ENCODE data around the gene ADAM15. TPM values are rescaled to one million over a fixed set of nuclear protein-coding genes. Genes with fewer than 3 reads are reported as not detected.

The ADAM15 gene
- total and polyA plus RNA-seq, 5 donors from 2014 or later: 9.8 to 31.5 (median 20.6) TPM

GRCh38 chr1:155107309-155108264 is 56.5 kb downstream of the ADAM15 start:
- Mint-ChIP-seq H3K36me3 (no peaks in the 10 kb centered on the region), H3K9me3 (no peaks in the 10 kb centered on the region), H3K4me1 (no peaks in the 10 kb centered on the region), H3K27me3 (peaks cover 30% of the 10 kb centered on the region), H3K4me3 (no peak overlapping the region), H3K27ac (no peak overlapping the region)
- ATAC-seq (ENCODE audit: low read depth in 2 of 2) (no peak), DNase-seq (no peak)
- Histone ChIP-seq H3K4me1 (ENCODE audit: control insufficient read depth, insufficient read depth, low read length, poor library complexity, severe bottlenecking) (no peaks in the 10 kb centered on the region), H3K36me3 (ENCODE audit: control insufficient read depth, insufficient read depth, low read length) (no peaks in the 10 kb centered on the region), H3K4me3 (ENCODE audit: low read depth, low read length) (no peak overlapping the region), H3K9me3 (ENCODE audit: control insufficient read depth in 2 of 2, low read length in 2 of 2) (no peaks in the 10 kb centered on the region), H3K27me3 (ENCODE audit: control insufficient read depth, insufficient read depth, low read length) (no peaks in the 10 kb centered on the region), H3K27ac (ENCODE audit: insufficient read depth, low read length, poor library complexity, severe bottlenecking) (no peak overlapping the region)

DNA sequence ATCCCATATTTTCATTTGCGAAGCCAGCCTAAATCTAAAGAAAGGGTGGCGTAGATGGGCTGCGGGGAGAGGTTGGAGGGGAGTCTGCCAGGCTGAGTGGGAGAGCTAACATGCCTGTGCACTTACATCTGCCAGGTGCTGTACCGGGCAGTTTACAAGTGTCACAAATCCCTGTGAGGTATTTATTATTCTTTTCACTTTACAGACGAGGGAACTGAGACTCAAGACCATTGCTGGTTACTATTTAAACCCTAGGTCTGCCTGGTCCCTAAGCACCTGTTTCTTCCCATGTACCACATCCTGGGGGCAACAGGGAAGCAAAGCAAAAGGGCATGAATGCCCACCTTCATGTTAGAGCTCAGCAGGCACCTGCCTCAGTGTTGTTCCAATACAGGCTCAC is 57.2 kb downstream of the ADAM15 start:
- H3K9me3 ChIP-seq (ENCODE audit: control insufficient read depth in 2 of 2, low read length in 2 of 2): no peaks in the 10 kb centered on the region
- H3K4me1 ChIP-seq (ENCODE audit: control insufficient read depth, insufficient read depth, low read length, poor library complexity, severe bottlenecking): no peaks in the 10 kb centered on the region
- no peak for DNase-seq
- H3K27me3 ChIP-seq (ENCODE audit: control insufficient read depth, insufficient read depth, low read length): no peaks in the 10 kb centered on the region
- Mint-ChIP-seq H3K9me3 (no peaks in the 10 kb centered on the region), H3K27me3 (peaks cover 30% of the 10 kb centered on the region), H3K27ac (no peak overlapping the region), H3K4me1 (no peaks in the 10 kb centered on the region), H3K4me3 (no peak overlapping the region), H3K36me3 (no peaks in the 10 kb centered on the region)
- ATAC-seq (ENCODE audit: low read depth in 2 of 2): no peak
- no peaks in the 10 kb centered on the region for H3K36me3 ChIP-seq (ENCODE audit: control insufficient read depth, insufficient read depth, low read length)
- no peak overlapping the region for H3K27ac ChIP-seq (ENCODE audit: insufficient read depth, low read length, poor library complexity, severe bottlenecking)
- no peak overlapping the region for H3K4me3 ChIP-seq (ENCODE audit: low read depth, low read length)

DNA sequence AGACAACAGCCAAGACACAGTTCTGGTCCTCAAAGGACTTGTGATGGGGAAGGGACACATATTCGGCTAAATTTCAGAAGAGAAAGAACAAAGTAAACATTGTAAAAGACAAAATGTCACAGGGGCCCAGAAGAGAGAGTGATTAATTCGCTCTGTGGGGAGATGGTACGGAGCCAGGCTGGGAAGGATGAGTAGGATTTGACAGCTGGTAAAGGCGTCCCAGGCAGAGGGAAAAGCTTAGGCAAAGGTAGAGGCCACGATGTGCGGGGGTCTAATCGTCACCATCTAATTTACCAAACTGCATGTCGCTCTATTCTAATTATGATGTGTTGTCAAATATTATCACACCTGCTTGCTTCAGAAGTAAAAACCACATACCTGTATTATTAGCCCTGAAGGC is 59.3 kb downstream of the ADAM15 start:
- Mint-ChIP-seq H3K4me1 (no peaks in the 10 kb centered on the region), H3K4me3 (no peak overlapping the region), H3K9me3 (no peaks in the 10 kb centered on the region), H3K27me3 (peaks cover 24% of the 10 kb centered on the region), H3K36me3 (no peaks in the 10 kb centered on the region), H3K27ac (no peak overlapping the region)
- ATAC-seq (ENCODE audit: low read depth in 2 of 2): no peak
- no peak for DNase-seq
- Histone ChIP-seq H3K36me3 (ENCODE audit: control insufficient read depth, insufficient read depth, low read length) (no peaks in the 10 kb centered on the region), H3K27me3 (ENCODE audit: control insufficient read depth, insufficient read depth, low read length) (no peaks in the 10 kb centered on the region), H3K27ac (ENCODE audit: insufficient read depth, low read length, poor library complexity, severe bottlenecking) (no peak overlapping the region), H3K9me3 (ENCODE audit: control insufficient read depth in 2 of 2, low read length in 2 of 2) (no peaks in the 10 kb centered on the region), H3K4me1 (ENCODE audit: control insufficient read depth, insufficient read depth, low read length, poor library complexity, severe bottlenecking) (no peaks in the 10 kb centered on the region), H3K4me3 (ENCODE audit: low read depth, low read length) (no peak overlapping the region)

GRCh38 chr1:155110826-155111225 is 59.7 kb downstream of the ADAM15 start:
- no peaks in the 10 kb centered on the region for H3K36me3 Mint-ChIP-seq
- no peak overlapping the region for H3K27ac Mint-ChIP-seq
- no peak overlapping the region for H3K4me3 ChIP-seq (ENCODE audit: low read depth, low read length)
- H3K27me3 Mint-ChIP-seq: peaks cover 21% of the 10 kb centered on the region
- H3K4me3 Mint-ChIP-seq: no peak overlapping the region
- no peaks in the 10 kb centered on the region for H3K4me1 ChIP-seq (ENCODE audit: control insufficient read depth, insufficient read depth, low read length, poor library complexity, severe bottlenecking)
- DNase-seq (no peak), ATAC-seq (ENCODE audit: low read depth in 2 of 2) (no peak)
- H3K36me3 ChIP-seq (ENCODE audit: control insufficient read depth, insufficient read depth, low read length): no peaks in the 10 kb centered on the region
- H3K27me3 ChIP-seq (ENCODE audit: control insufficient read depth, insufficient read depth, low read length): no peaks in the 10 kb centered on the region
- H3K9me3 Mint-ChIP-seq: no peaks in the 10 kb centered on the region
- H3K27ac ChIP-seq (ENCODE audit: insufficient read depth, low read length, poor library complexity, severe bottlenecking): no peak overlapping the region
- H3K4me1 Mint-ChIP-seq: no peaks in the 10 kb centered on the region
- no peaks in the 10 kb centered on the region for H3K9me3 ChIP-seq (ENCODE audit: control insufficient read depth in 2 of 2, low read length in 2 of 2)

Other genes with a start within 250 kb of the ADAM15 start
- 0.30 TPM for gene KCNN3, start 181.0 kb upstream of the ADAM15 start, total RNA-seq
- not detected for gene KCNN3, start 181.0 kb upstream of the ADAM15 start, polyA plus RNA-seq
- 19.1 TPM for gene PMVK, start 114.6 kb upstream of the ADAM15 start, total RNA-seq
- gene PMVK, start 114.6 kb upstream of the ADAM15 start, polyA plus RNA-seq: 10 to 100 TPM; 49.3 to 76.9 (median 65.5) TPM
- 774 TPM for gene PBXIP1, start 95.2 kb upstream of the ADAM15 start, total RNA-seq
- gene PBXIP1, start 95.2 kb upstream of the ADAM15 start, polyA plus RNA-seq: 100 to 1,000 TPM; 349 to 464 (median 399) TPM
- gene PYGO2, start 89.5 kb upstream of the ADAM15 start, total RNA-seq: 41.9 TPM
- gene PYGO2, start 89.5 kb upstream of the ADAM15 start, polyA plus RNA-seq: 10 to 100 TPM; 30.2 to 47.3 (median 46.9) TPM
- gene SHC1, start 80.6 kb upstream of the ADAM15 start, total RNA-seq: 71.3 TPM
- gene SHC1, start 80.6 kb upstream of the ADAM15 start, polyA plus RNA-seq: 10 to 100 TPM; 27.0 to 40.3 (median 30.3) TPM
- 8.5 TPM for gene CKS1B, start 76.6 kb upstream of the ADAM15 start, total RNA-seq
- gene CKS1B, start 76.6 kb upstream of the ADAM15 start, polyA plus RNA-seq: 10 to 100 TPM; 51.3 to 60.0 (median 56.4) TPM
- gene FLAD1, start 68.0 kb upstream of the ADAM15 start, total RNA-seq: 39.1 TPM
- 10 to 100 TPM; 41.0 to 60.3 (median 44.0) TPM for gene FLAD1, start 68.0 kb upstream of the ADAM15 start, polyA plus RNA-seq
- gene LENEP, start 57.7 kb upstream of the ADAM15 start, total RNA-seq: not detected
- gene LENEP, start 57.7 kb upstream of the ADAM15 start, polyA plus RNA-seq: not detected
- gene ZBTB7B, start 48.5 kb upstream of the ADAM15 start, total RNA-seq: 68.0 TPM
- gene ZBTB7B, start 48.5 kb upstream of the ADAM15 start, polyA plus RNA-seq: 1 to 10 TPM; 3.7 to 6.5 (median 5.3) TPM
- 1.4 TPM for gene DCST2, start 17.5 kb upstream of the ADAM15 start, total RNA-seq
- gene DCST2, start 17.5 kb upstream of the ADAM15 start, polyA plus RNA-seq: not detected
- 0.32 TPM for gene DCST1, start 17.5 kb upstream of the ADAM15 start, total RNA-seq
- gene DCST1, start 17.5 kb upstream of the ADAM15 start, polyA plus RNA-seq: not detected
- 6.1 TPM for gene EFNA4, start 12.4 kb downstream of the ADAM15 start, total RNA-seq
- 1 to 10 TPM; 2.5 to 5.9 (median 4.2) TPM for gene EFNA4, start 12.4 kb downstream of the ADAM15 start, polyA plus RNA-seq
- gene EFNA3, start 27.5 kb downstream of the ADAM15 start, total RNA-seq: 0.52 TPM
- 1 to 10 TPM in 1 of 4 donors, under 1 TPM in 3; 0.42 to 1.2 (median 0.69) TPM for gene EFNA3, start 27.5 kb downstream of the ADAM15 start, polyA plus RNA-seq
- gene EFNA1, start 76.6 kb downstream of the ADAM15 start, total RNA-seq: 0.30 TPM
- 1 to 10 TPM; 1.4 to 6.8 (median 3.3) TPM for gene EFNA1, start 76.6 kb downstream of the ADAM15 start, polyA plus RNA-seq
- gene SLC50A1, start 84.5 kb downstream of the ADAM15 start, total RNA-seq: 24.1 TPM
- 10 to 100 TPM; 45.1 to 59.3 (median 46.0) TPM for gene SLC50A1, start 84.5 kb downstream of the ADAM15 start, polyA plus RNA-seq
- gene DPM3, start 89.2 kb downstream of the ADAM15 start, total RNA-seq: 28.1 TPM
- 100 to 1,000 TPM in 3 of 4 donors, 10 to 100 TPM in 1; 98.3 to 116 (median 101) TPM for gene DPM3, start 89.2 kb downstream of the ADAM15 start, polyA plus RNA-seq
- 122 TPM for gene KRTCAP2, start 122.0 kb downstream of the ADAM15 start, total RNA-seq
- gene KRTCAP2, start 122.0 kb downstream of the ADAM15 start, polyA plus RNA-seq: 100 to 1,000 TPM; 468 to 537 (median 507) TPM
- gene TRIM46, start 122.5 kb downstream of the ADAM15 start, total RNA-seq: 6.1 TPM
- 1 to 10 TPM in 2 of 4 donors, under 1 TPM in 2; 0.44 to 1.6 (median 0.78) TPM for gene TRIM46, start 122.5 kb downstream of the ADAM15 start, polyA plus RNA-seq
- gene THBS3, start 156.6 kb downstream of the ADAM15 start, total RNA-seq: 18.4 TPM
- gene THBS3, start 156.6 kb downstream of the ADAM15 start, polyA plus RNA-seq: 1 to 10 TPM; 2.7 to 4.1 (median 3.7) TPM
- 18.4 TPM for gene MTX1, start 157.4 kb downstream of the ADAM15 start, total RNA-seq
- gene MTX1, start 157.4 kb downstream of the ADAM15 start, polyA plus RNA-seq: 10 to 100 TPM; 44.3 to 52.2 (median 49.0) TPM
- 7.8 TPM for gene ENTREP3, start 204.2 kb downstream of the ADAM15 start, total RNA-seq
- under 1 TPM; 0.57 to 0.97 (median 0.72) TPM for gene ENTREP3, start 204.2 kb downstream of the ADAM15 start, polyA plus RNA-seq
- gene SCAMP3, start 211.0 kb downstream of the ADAM15 start, total RNA-seq: 57.3 TPM
- gene SCAMP3, start 211.0 kb downstream of the ADAM15 start, polyA plus RNA-seq: 100 to 1,000 TPM; 110 to 150 (median 141) TPM
- 76.6 TPM for gene CLK2, start 222.2 kb downstream of the ADAM15 start, total RNA-seq
- 10 to 100 TPM; 11.4 to 17.4 (median 15.5) TPM for gene CLK2, start 222.2 kb downstream of the ADAM15 start, polyA plus RNA-seq
- gene HCN3, start 226.1 kb downstream of the ADAM15 start, total RNA-seq: 1.5 TPM
- gene HCN3, start 226.1 kb downstream of the ADAM15 start, polyA plus RNA-seq: under 1 TPM in 3 of 4 donors, not detected in 1; 0.07 to 0.15 (median 0.11) TPM